ENCODE data around the gene MGAT3. TPM values are rescaled to one million over a fixed set of nuclear protein-coding genes. Genes with fewer than 3 reads are reported as not detected.

The MGAT3 gene
- total RNA-seq, 4 donors from 2014 or later: 0.26 to 11.8 (median 9.5) TPM; not detected in 1

GRCh38 chr22:39477542-39477941 lies 20.7 kb downstream of the MGAT3 start:
- no peak overlapping the region for H3K27ac ChIP-seq
- intact Hi-C loops (cut with DNase I; ENCODE audit: low total_unique reads): no loop called here
- H3K27me3 ChIP-seq: no peaks in the 10 kb centered on the region
- H3K4me1 ChIP-seq: no peaks in the 10 kb centered on the region
- TF ChIP-seq CTCF (IDR thresholded peaks at IDR 0.05): no peak
- TF ChIP-seq POLR2A (IDR thresholded peaks at IDR 0.05): no peak
- no peak for DNase-seq
- H3K4me3 ChIP-seq: no peak overlapping the region
- no peaks in the 10 kb centered on the region for H3K9me3 ChIP-seq
- H3K36me3 ChIP-seq: no peaks in the 10 kb centered on the region

GRCh38 chr22:39478441-39478850 lies 21.6 kb downstream of the MGAT3 start:
- H3K27ac ChIP-seq: no peak overlapping the region
- no peaks in the 10 kb centered on the region for H3K27me3 ChIP-seq
- DNase-seq: no peak
- TF ChIP-seq POLR2A (IDR thresholded peaks at IDR 0.05) (no peak), CTCF (IDR thresholded peaks at IDR 0.05) (no peak)
- intact Hi-C loops (cut with DNase I; ENCODE audit: low total_unique reads): no loop called here
- no peak overlapping the region for H3K4me3 ChIP-seq
- no peaks in the 10 kb centered on the region for H3K9me3 ChIP-seq
- no peaks in the 10 kb centered on the region for H3K4me1 ChIP-seq
- H3K36me3 ChIP-seq: no peaks in the 10 kb centered on the region

GRCh38 chr22:39479254-39479653 lies 22.4 kb downstream of the MGAT3 start:
- no peak overlapping the region for H3K4me3 ChIP-seq
- TF ChIP-seq POLR2A (IDR thresholded peaks at IDR 0.05) (no peak), CTCF (IDR thresholded peaks at IDR 0.05) (no peak)
- no peaks in the 10 kb centered on the region for H3K36me3 ChIP-seq
- H3K9me3 ChIP-seq: no peaks in the 10 kb centered on the region
- H3K27me3 ChIP-seq: no peaks in the 10 kb centered on the region
- intact Hi-C loops (cut with DNase I; ENCODE audit: low total_unique reads): no loop called here
- no peak overlapping the region for H3K27ac ChIP-seq
- H3K4me1 ChIP-seq: no peaks in the 10 kb centered on the region
- no peak for DNase-seq

GRCh38 chr22:39480557-39480956 lies 23.7 kb downstream of the MGAT3 start:
- no peak overlapping the region for H3K4me3 ChIP-seq
- no peaks in the 10 kb centered on the region for H3K9me3 ChIP-seq
- H3K27me3 ChIP-seq: no peaks in the 10 kb centered on the region
- no peak overlapping the region for H3K27ac ChIP-seq
- H3K36me3 ChIP-seq: no peaks in the 10 kb centered on the region
- no peak for TF ChIP-seq CTCF (IDR thresholded peaks at IDR 0.05)
- no peak for TF ChIP-seq POLR2A (IDR thresholded peaks at IDR 0.05)
- H3K4me1 ChIP-seq: no peaks in the 10 kb centered on the region
- intact Hi-C loops (cut with DNase I; ENCODE audit: low total_unique reads): no loop called here
- no peak for DNase-seq

GRCh38 chr22:39481054-39481453 lies 24.2 kb downstream of the MGAT3 start:
- intact Hi-C loops (cut with DNase I; ENCODE audit: low total_unique reads): no loop called here

More at GRCh38 chr22:39481054-39481453, 24.2 kb downstream of the MGAT3 start:
- Histone ChIP-seq H3K4me3 (no peak overlapping the region), H3K4me1 (no peaks in the 10 kb centered on the region), H3K36me3 (no peaks in the 10 kb centered on the region), H3K27ac (no peak overlapping the region), H3K9me3 (no peaks in the 10 kb centered on the region), H3K27me3 (no peaks in the 10 kb centered on the region)
- TF ChIP-seq CTCF (IDR thresholded peaks at IDR 0.05) (no peak), POLR2A (IDR thresholded peaks at IDR 0.05) (no peak)
- DNase-seq: no peak

All from uterus (tissue), 4 donors.